CD4-positive, alpha-beta T cell treated with Interleukin-6 for 4 hours (primary cell): ENCODE measurements around the gene ABLIM1.
"Not testable (repeated sequence)": the region's sequence is repeated elsewhere in the genome, so short reads cannot be mapped to it uniquely, and the experiment has no call there.

Experiments used
- DNase-seq: peaks from one replicate; pipeline ENCODE4 v3.0.0-alpha.2; 2020; ENCODE audit warnings: mixed read lengths

ABLIM1 gene

GRCh38 chr10:114658175-114658574 lies at the start of gene ABLIM1:
ABLIM1 (minus strand) TSS chr10:114658275; CDS start chr10:114658200, 75 bp downstream.
- DNase-seq, result no peak

- no peak for DNase-seq
These were observed 48.5 kb upstream of the ABLIM1 start for GRCh38 chr10:114706458-114707055.

GRCh38 chr10:114704679-114705078 lies 46.6 kb upstream of the ABLIM1 start:
- no peak for DNase-seq

- peak; percentile 22 for DNase-seq
These were observed 45.5 kb upstream of the ABLIM1 start for GRCh38 chr10:114703377-114704107.

GRCh38 chr10:114698271-114699061 lies 40.4 kb upstream of the ABLIM1 start:
- no peak for DNase-seq

GRCh38 chr10:114697061-114697598 lies 39.1 kb upstream of the ABLIM1 start:
- DNase-seq, result no peak

GRCh38 chr10:114696301-114696700 lies 38.2 kb upstream of the ABLIM1 start:
- DNase-seq, result not testable (repeated sequence)

- peak; percentile 34 for DNase-seq
These were observed 36.7 kb upstream of the ABLIM1 start for GRCh38 chr10:114694752-114695151.

- DNase-seq, result peak; percentile 27
These were observed 36.0 kb upstream of the ABLIM1 start for GRCh38 chr10:114694062-114694461.

GRCh38 chr10:114691442-114691941 lies 33.4 kb upstream of the ABLIM1 start:
- no peak for DNase-seq

GRCh38 chr10:114688786-114689185 lies 30.7 kb upstream of the ABLIM1 start:
- no peak for DNase-seq

- DNase-seq, result no peak
These were observed 29.4 kb upstream of the ABLIM1 start for GRCh38 chr10:114687459-114687858.

GRCh38 chr10:114686013-114686412 lies 27.9 kb upstream of the ABLIM1 start:
- DNase-seq, result no peak

GRCh38 chr10:114685456-114685855 lies 27.4 kb upstream of the ABLIM1 start:
- no peak for DNase-seq

GRCh38 chr10:114684822-114685209 lies 26.7 kb upstream of the ABLIM1 start:
- DNase-seq, result no peak

GRCh38 chr10:114684084-114684821 lies 26.2 kb upstream of the ABLIM1 start:
- no peak for DNase-seq

GRCh38 chr10:114683593-114683992 lies 25.5 kb upstream of the ABLIM1 start:
- no peak for DNase-seq

GRCh38 chr10:114683162-114683561 lies 25.1 kb upstream of the ABLIM1 start:
- no peak for DNase-seq

GRCh38 chr10:114682532-114682931 lies 24.5 kb upstream of the ABLIM1 start:
- DNase-seq, result no peak

GRCh38 chr10:114682121-114682520 lies 24.0 kb upstream of the ABLIM1 start:
- no peak for DNase-seq

- no peak for DNase-seq
These were observed 23.5 kb upstream of the ABLIM1 start for GRCh38 chr10:114681542-114681941.

- no peak for DNase-seq
These were observed 22.6 kb upstream of the ABLIM1 start for GRCh38 chr10:114680543-114681117.
